HepG2 (cell line): ENCODE results near the gene DHH. TPM values are rescaled to one million over a fixed set of nuclear protein-coding genes. Genes with fewer than 3 reads are reported as not detected.

Experiments
- BCL3 ChIP-seq: sonication (generic); formaldehyde crosslinking; IDR thresholded peaks from 2 replicates; pipeline ENCODE4 v1.5.1; 2020; ENCODE audit warnings: mild to moderate bottlenecking, missing genetic modification reagents, moderate library complexity
- CC2D1A ChIP-seq: sonication (generic); formaldehyde crosslinking; IDR thresholded peaks from 2 replicates; pipeline ENCODE4 v1.8.1; 2023; ENCODE audit warnings: mild to moderate bottlenecking, missing genetic modification reagents
- CCAR2 ChIP-seq: fragments of 200-400 bp; formaldehyde crosslinking; optimal IDR thresholded peaks from 2 replicates; pipeline ENCODE3; 2018; ENCODE audit warnings: low read depth, mild to moderate bottlenecking, low read length, moderate library complexity
- CREBL2 ChIP-seq: sonication (generic); formaldehyde crosslinking; IDR thresholded peaks from 2 replicates; pipeline ENCODE4 v1.8.1; 2023; ENCODE audit warnings: missing genetic modification reagents, mild to moderate bottlenecking, borderline replicate concordance
- LBX2 ChIP-seq: sonication (generic); formaldehyde crosslinking; IDR thresholded peaks from 2 replicates; pipeline ENCODE4 v1.5.0; 2020; ENCODE audit warnings: missing genetic modification reagents, mild to moderate bottlenecking, borderline replicate concordance
- MAFF ChIP-seq: IDR thresholded peaks from 2 replicates; pipeline ENCODE4 v1.6.1; 2011; ENCODE audit warnings: low read depth, low read length, improper control_type of control experiment
- MED8 ChIP-seq: sonication (generic); formaldehyde crosslinking; IDR thresholded peaks from 2 replicates; pipeline ENCODE4 v1.8.1; 2023; ENCODE audit warnings: mild to moderate bottlenecking, missing genetic modification reagents; ENCODE audit not compliant: insufficient replicate concordance
- NCOR1 ChIP-seq: fragments of 200-600 bp; sonication (generic); IDR thresholded peaks from 2 replicates; pipeline ENCODE4 v1.7.0; 2017; ENCODE audit warnings: antibody characterized with exemption, low read length, borderline replicate concordance
- PHF8 ChIP-seq: sonication (generic); formaldehyde crosslinking; IDR thresholded peaks from 2 replicates; pipeline ENCODE4 v1.5.0; 2020; ENCODE audit warnings: missing genetic modification reagents
- POLR2AphosphoS5 ChIP-seq: IDR thresholded peaks from 2 replicates; pipeline ENCODE4 v1.6.1; 2012; ENCODE audit warnings: low read depth, low read length
- RFX1 ChIP-seq: fragments of 450-650 bp; IDR thresholded peaks from 2 replicates; pipeline ENCODE4 v1.6.1; 2017
- TRIM22 ChIP-seq: fragments of 450-650 bp; IDR thresholded peaks from 2 replicates; pipeline ENCODE4 v1.6.1; 2017
- TSC22D2 ChIP-seq: sonication (generic); formaldehyde crosslinking; IDR thresholded peaks from 2 replicates; pipeline ENCODE4 v1.5.1; 2020; ENCODE audit warnings: missing genetic modification reagents, mild to moderate bottlenecking, borderline replicate concordance
- ZBTB10 ChIP-seq: sonication (generic); formaldehyde crosslinking; IDR thresholded peaks from 2 replicates; pipeline ENCODE4 v1.4.0; 2020; ENCODE audit warnings: missing genetic modification reagents, borderline replicate concordance
- ZNF10 ChIP-seq: sonication (generic); formaldehyde crosslinking; IDR thresholded peaks from 2 replicates; pipeline ENCODE4 v1.4.0; 2020; ENCODE audit warnings: mild to moderate bottlenecking, low read depth, missing genetic modification reagents, borderline replicate concordance
- ZNF160 ChIP-seq: sonication (generic); formaldehyde crosslinking; IDR thresholded peaks from 2 replicates; pipeline ENCODE4 v1.8.0; 2022; ENCODE audit warnings: mild to moderate bottlenecking, inconsistent platforms, missing genetic modification reagents
- ZNF253 ChIP-seq: sonication (generic); formaldehyde crosslinking; IDR thresholded peaks from 2 replicates; pipeline ENCODE4 v1.8.0; 2022; ENCODE audit warnings: mild to moderate bottlenecking, missing genetic modification reagents, borderline replicate concordance
- ZNF260 ChIP-seq: sonication (generic); formaldehyde crosslinking; IDR thresholded peaks from 2 replicates; pipeline ENCODE4 v1.4.0; 2020; ENCODE audit warnings: missing genetic modification reagents, low read depth, mild to moderate bottlenecking, borderline replicate concordance
- ZNF567 ChIP-seq: sonication (generic); formaldehyde crosslinking; IDR thresholded peaks from 2 replicates; pipeline ENCODE4 v1.8.1; 2023; ENCODE audit warnings: mild to moderate bottlenecking, missing genetic modification reagents, borderline replicate concordance
- ZNF597 ChIP-seq: sonication (generic); formaldehyde crosslinking; IDR thresholded peaks from 2 replicates; pipeline ENCODE4 v1.5.0; 2020; ENCODE audit warnings: missing genetic modification reagents
- ZNF709 ChIP-seq: sonication (generic); formaldehyde crosslinking; IDR thresholded peaks from 2 replicates; pipeline ENCODE4 v1.5.0; 2020; ENCODE audit warnings: mild to moderate bottlenecking, missing genetic modification reagents
- polyA plus RNA-seq, 8 experiments: library from polyadenylated mRNA; depleted of rRNA in 3 of 8; stranded (reverse) in 7 of 8; unstranded in 1 of 8; fragments of >200 nt; fragmentation: Illumina TruSeq in 4 of 8; extraction: Trizol in 4 of 8; gene quantifications; 2 replicates each; pipeline versions ENCODE4 v1.2.1 to v1.2.3, GENCODE V29; 2011 to 2016; ENCODE audit warnings: low read depth in 4 of 8, missing spikeins in 1 of 8, mixed read lengths in 1 of 8; ENCODE audit not compliant: insufficient read depth in 1 of 8
- total RNA-seq, 5 experiments: library from RNA; depleted of rRNA; stranded (reverse); fragments of >200 nt; fragmentation: Illumina TruSeq; extraction: Trizol; gene quantifications; 2 replicates each; pipeline ENCODE4 v1.2.3, GENCODE V29; 2016; ENCODE audit warnings: low read depth in 1 of 5

Gene DHH
- total and polyA plus RNA-seq, 2 of the 13 experiments (the other 11 are each of a cell fraction or from before 2014, with no cell fraction given) = not detected

- TF ChIP-seq TRIM22 (no peak), ZNF160 (CRISPR knock-in tag) (no peak), CREBL2 (CRISPR knock-in tag) (no peak), ZNF253 (CRISPR knock-in tag) (no peak), MAFF (no peak), ZNF567 (CRISPR knock-in tag) (0 out of 2 replicates have a peak, but pooled peaks have one; percentile 60), MED8 (CRISPR knock-in tag) (peak; percentile 94), BCL3 (CRISPR knock-in tag) (peak; percentile 86; the same call in 1 of the 2 replicates), ZNF10 (CRISPR knock-in tag) (no peak), ZNF597 (CRISPR knock-in tag) (no peak), NCOR1 (no peak; the same call in 1 of the 2 replicates), ZNF709 (CRISPR knock-in tag) (peak; percentile 56; the same call in 1 of the 2 replicates), RFX1 (no peak), ZBTB10 (CRISPR knock-in tag) (peak; percentile 49), POLR2AphosphoS5 (peak; percentile 52), ZNF260 (CRISPR knock-in tag) (no peak), PHF8 (CRISPR knock-in tag) (peak; percentile 90), LBX2 (0 out of 2 replicates have a peak, but pooled peaks have one; percentile 19), CC2D1A (CRISPR knock-in tag) (0 out of 2 replicates have a peak, but pooled peaks have one; percentile 50), CCAR2 (peak; percentile 69), TSC22D2 (CRISPR knock-in tag) (no peak)
Measured at GRCh38 chr12:49060237-49061156, 34.1 kb downstream of the DHH start, which contains the start of gene KMT2D (continued).
